Fibroblast of lung (primary cell): ENCODE results near the gene UNC45A. TPM values are rescaled to one million over a fixed set of nuclear protein-coding genes. Genes with fewer than 3 reads are reported as not detected.

Experiments used
- DNase-seq, 2 donors: peaks; one replicate each; pipeline versions ENCODE4 v3.0.0 to v3.0.0-alpha.2; 2010; ENCODE audit warnings: low read depth in 2 of 2
- H2AFZ ChIP-seq: 2 replicates; pipeline ENCODE4 v1.5.1; 2012; ENCODE audit warnings: low read length, control low read depth, inconsistent platforms
- H3K27ac ChIP-seq: 2 replicates; pipeline ENCODE4 v1.5.1; 2011; ENCODE audit warnings: low read length, control low read depth; ENCODE audit not compliant: insufficient read depth
- H3K27me3 ChIP-seq: 2 replicates; pipeline ENCODE4 v1.5.1; 2011; ENCODE audit warnings: mild to moderate bottlenecking, low read length; ENCODE audit not compliant: control insufficient read depth, insufficient read depth
- H3K36me3 ChIP-seq: 2 replicates; pipeline ENCODE4 v1.5.1; 2011; ENCODE audit warnings: low read length; ENCODE audit not compliant: control insufficient read depth, insufficient read depth
- H3K4me1 ChIP-seq: 2 replicates; pipeline ENCODE4 v1.5.1; 2011; ENCODE audit warnings: low read length; ENCODE audit not compliant: control insufficient read depth, insufficient read depth; ENCODE audit errors: extremely low read depth
- H3K4me2 ChIP-seq: 2 replicates; pipeline ENCODE4 v1.5.1; 2011; ENCODE audit warnings: low read length, control low read depth; ENCODE audit not compliant: insufficient read depth; ENCODE audit errors: extremely low read depth
- H3K4me3 ChIP-seq, 4 experiments: fragments of 200-600 bp in 1 of 4; sonication (generic) in 1 of 4; replicated peaks in 1 of 4; 2 replicates each; pipeline ENCODE4 v1.5.1; 2011 to 2016; ENCODE audit warnings: low read length in 4 of 4, low read depth in 3 of 4, mild to moderate bottlenecking in 3 of 4, control low read depth in 2 of 4, inconsistent platforms in 1 of 4, mixed read lengths in 1 of 4; ENCODE audit not compliant: insufficient read depth in 1 of 4; ENCODE audit errors: control extremely low read depth in 1 of 4
- H3K79me2 ChIP-seq: 2 replicates; pipeline ENCODE4 v1.5.1; 2012; ENCODE audit warnings: mild to moderate bottlenecking, low read length, inconsistent platforms; ENCODE audit not compliant: control insufficient read depth, insufficient read depth
- H3K9ac ChIP-seq: 2 replicates; pipeline ENCODE4 v1.5.1; 2011; ENCODE audit warnings: mild to moderate bottlenecking, low read length, control low read depth; ENCODE audit not compliant: insufficient read depth
- H3K9me3 ChIP-seq: 2 replicates; pipeline ENCODE4 v1.5.1; 2012; ENCODE audit warnings: low read depth, low read length; ENCODE audit not compliant: control insufficient read depth, insufficient read depth
- H4K20me1 ChIP-seq: 2 replicates; pipeline ENCODE4 v1.5.1; 2011; ENCODE audit warnings: low read length; ENCODE audit not compliant: control insufficient read depth, insufficient read depth; ENCODE audit errors: extremely low read depth
- CTCF ChIP-seq, 2 donors: IDR thresholded peaks in 1 of 2; conservative IDR thresholded peaks in 1 of 2; 1 replicate in 1 of 2; 2 replicates in 1 of 2; pipeline ENCODE4 v1.5.1; 2011 to 2012; ENCODE audit warnings: low read length in 2 of 2, control low read depth in 1 of 2, inconsistent platforms in 1 of 2, low read depth in 1 of 2, mild to moderate bottlenecking in 1 of 2
- EZH2 ChIP-seq: IDR thresholded peaks from 2 replicates; pipeline ENCODE4 v1.5.1; 2012; ENCODE audit warnings: low read length, control low read depth, mild to moderate bottlenecking; ENCODE audit errors: missing control alignments
- polyA plus RNA-seq, 2 donors: library from polyadenylated mRNA; depleted of rRNA in 1 of 2; stranded (reverse) in 1 of 2; unstranded in 1 of 2; fragments of >200 nt; gene quantifications; 2 replicates each; pipeline ENCODE4 v1.2.1, GENCODE V29; 2011 to 2012; ENCODE audit warnings: missing spikeins in 1 of 2
- total RNA-seq: library from RNA; depleted of rRNA; stranded (reverse); fragments of >200 nt; gene quantifications from 2 replicates; pipeline ENCODE4 v1.2.1, GENCODE V29; 2014

Gene UNC45A
- total and polyA plus RNA-seq, 2 donors (not counting 1 experiment from before 2014, with no cell fraction given) = 41.7 to 104 TPM

- Histone ChIP-seq H3K4me3 (peak overlapping the region; percentile 56 to 82 (median 76)), H3K4me1 (no peaks in the 10 kb centered on the region), H4K20me1 (no peaks in the 10 kb centered on the region), H3K4me2 (peak overlapping the region; percentile 86), H3K27me3 (no peaks in the 10 kb centered on the region), H3K36me3 (peaks cover 12% of the 10 kb centered on the region), H2AFZ (peak overlapping the region; percentile 91), H3K9ac (peak overlapping the region; percentile 70), H3K9me3 (no peaks in the 10 kb centered on the region), H3K27ac (peak overlapping the region; percentile 71), H3K79me2 (no peaks in the 10 kb centered on the region)
- peak; percentile 77 to 79 for DNase-seq
- TF ChIP-seq EZH2 = no peak
- peak; percentile 81 to 87 for TF ChIP-seq CTCF (conservative IDR thresholded peaks at IDR 0.05 in 1 of 2, IDR thresholded peaks at IDR 0.05 in 1 of 2; ENCODE audit: low read depth in 1 of 2, low read length in 2 of 2)
These were observed 32.8 kb upstream of the UNC45A start for GRCh38 chr15:90902040-90902839.

- peak within 1 kb of the TSS; percentile 75 to 82 (median 76) for H3K4me3 ChIP-seq
- TF ChIP-seq EZH2 = no peak
- no peak for TF ChIP-seq CTCF (conservative IDR thresholded peaks at IDR 0.05 in 1 of 2, IDR thresholded peaks at IDR 0.05 in 1 of 2; ENCODE audit: low read depth in 1 of 2, low read length in 2 of 2)
- H3K79me2 ChIP-seq = no peaks in the 10 kb centered on the region
- H3K9me3 ChIP-seq = no peaks in the 10 kb centered on the region
- H3K27ac ChIP-seq = peak within 1 kb of the TSS; percentile 71
- H3K4me1 ChIP-seq = no peaks in the 10 kb centered on the region
- H4K20me1 ChIP-seq = no peaks in the 10 kb centered on the region
- peak within 1 kb of the TSS; percentile 91 for H2AFZ ChIP-seq
- DNase-seq = peak; percentile 19 to 55
- H3K36me3 ChIP-seq = peaks cover 13% of the 10 kb centered on the region
- peak within 1 kb of the TSS; percentile 73 for H3K9ac ChIP-seq
- peak within 1 kb of the TSS; percentile 94 for H3K4me2 ChIP-seq
- H3K27me3 ChIP-seq = no peaks in the 10 kb centered on the region
These were observed 32.0 kb upstream of the UNC45A start, which contains the start of gene MAN2A2 for GRCh38 chr15:90902840-90903732. MAN2A2 (plus strand) TSS chr15:90903302; CDS start chr15:90904208, 906 bp downstream.
